Hepatocyte (in vitro differentiated cells): ENCODE measurements around the gene ZFYVE26.

Experiments
- CTCF ChIP-seq: fragments of 200-600 bp; sonication (generic); IDR thresholded peaks from 2 replicates; pipeline ENCODE4 v1.5.1; 2016; ENCODE audit warnings: antibody characterized with exemption, mild to moderate bottlenecking; ENCODE audit not compliant: poor library complexity
- EZH2 ChIP-seq: fragments of 200-600 bp; sonication (generic); IDR thresholded peaks from 2 replicates; pipeline ENCODE4 v1.6.1; 2016; ENCODE audit warnings: antibody characterized with exemption, mild to moderate bottlenecking, borderline replicate concordance

GRCh38 chr14:67776653-67777322, 39.6 kb downstream of the ZFYVE26 start:
- TF ChIP-seq EZH2 (no peak), CTCF (no peak)
